ENCODE data around the gene MRFAP1L1. TPM values are rescaled to one million over a fixed set of nuclear protein-coding genes. Genes with fewer than 3 reads are reported as not detected.
"Not testable (repeated sequence)": the region's sequence is repeated elsewhere in the genome, so short reads cannot be mapped to it uniquely, and the experiment has no call there.

The MRFAP1L1 gene
- total RNA-seq, 4 donors from 2014 or later = 34.9 to 61.1 (median 37.4) TPM

DNA sequence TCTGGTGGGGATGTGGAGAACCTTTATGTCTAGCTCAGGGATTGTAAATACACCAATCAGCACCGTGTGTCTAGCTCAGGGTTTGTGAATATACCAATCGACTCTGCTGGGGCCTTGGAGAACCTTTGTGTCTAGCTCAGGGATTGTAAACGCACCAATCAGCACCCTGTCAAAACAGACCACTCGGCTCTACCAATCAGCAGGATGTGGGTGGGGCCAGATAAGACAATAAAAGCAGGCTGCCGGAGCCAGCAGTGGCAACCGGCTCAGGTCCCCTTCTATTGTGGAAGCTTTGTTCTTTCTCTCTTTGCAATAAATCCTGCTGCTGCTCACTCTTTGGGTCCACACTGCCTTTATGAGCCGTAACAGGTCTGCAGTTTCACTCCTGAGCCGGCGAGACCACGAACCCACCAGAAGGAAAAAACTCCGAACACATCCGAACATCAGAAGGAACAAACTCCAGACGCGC, 36.4 kb downstream of the MRFAP1L1 start:
- Histone ChIP-seq H3K27ac (peak overlapping the region; percentile 84 to 94 (median 90)), H3K4me1 (peaks cover 0 to 27% (median 8%) of the 10 kb centered on the region in 4 donors), H3K4me3 (peak overlapping the region; percentile 57 to 93 (median 90))
- H3K9me3 ChIP-seq, DNase-seq, H3K27me3 ChIP-seq, H3K36me3 ChIP-seq: not testable (repeated sequence)
- TF ChIP-seq POLR2A (IDR thresholded peaks at IDR 0.05) = peak; percentile 52 to 92

DNA sequence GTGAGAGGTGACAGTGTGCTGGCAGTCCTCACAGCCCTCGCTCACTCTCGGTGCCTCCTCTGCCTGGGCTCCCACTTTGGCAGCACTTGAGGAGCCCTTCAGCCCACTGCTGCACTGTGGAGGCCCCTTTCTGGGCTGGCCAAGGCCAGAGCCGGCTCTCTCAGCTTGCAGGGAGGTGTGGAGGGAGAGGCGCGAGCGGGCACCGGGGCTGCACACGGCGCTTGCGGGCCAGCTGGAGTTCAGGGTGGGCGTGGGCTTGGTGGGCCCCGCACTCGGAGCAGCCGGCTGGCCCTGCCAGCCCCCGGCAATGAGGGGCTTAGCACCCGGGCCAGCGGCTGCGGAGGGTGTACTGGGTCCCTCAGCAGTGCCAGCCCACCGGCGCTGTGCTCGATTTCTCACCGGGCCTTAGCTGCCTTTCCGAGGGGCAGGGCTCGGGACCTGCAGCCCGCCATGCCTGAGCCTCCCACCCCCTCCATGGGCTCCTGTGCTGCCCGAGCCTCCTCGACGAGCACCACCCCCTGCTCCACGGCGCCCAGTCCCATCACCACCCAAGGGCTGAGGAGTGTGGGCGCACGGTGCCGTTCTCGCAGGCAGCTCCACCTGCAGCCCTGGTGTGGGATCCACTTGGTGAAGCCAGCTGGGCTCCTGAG, 37.0 kb downstream of the MRFAP1L1 start:
- Histone ChIP-seq H3K4me1 (peaks cover 0 to 27% (median 8%) of the 10 kb centered on the region in 4 donors), H3K27ac (peak overlapping the region in 2 of 4 donors; percentile 92 to 94), H3K4me3 (peak overlapping the region in 1 of 4 donors; percentile 90)
- H3K36me3 ChIP-seq, H3K9me3 ChIP-seq, DNase-seq, H3K27me3 ChIP-seq: not testable (repeated sequence)

DNA sequence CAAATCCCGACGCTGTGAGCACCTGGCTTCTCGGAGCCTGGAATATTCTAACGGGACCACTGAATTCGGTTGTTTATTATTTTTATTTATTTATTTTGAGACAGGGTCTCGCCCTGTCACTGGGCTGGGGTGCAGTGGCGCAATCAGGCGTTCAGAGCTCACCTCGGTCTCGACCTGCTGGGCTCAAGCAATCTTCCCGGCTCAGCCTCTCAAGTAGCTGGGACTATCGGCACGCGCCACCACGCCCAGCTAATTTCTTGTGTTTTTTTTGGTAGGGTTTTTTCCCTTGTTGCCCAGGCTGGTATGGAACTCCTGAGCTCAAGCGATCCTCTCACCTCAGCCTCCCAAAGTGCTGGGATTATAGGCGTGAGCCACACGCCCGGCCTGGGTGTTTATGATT, 37.5 kb downstream of the MRFAP1L1 start:
- no peaks in the 10 kb centered on the region for H3K9me3 ChIP-seq
- H3K4me3 ChIP-seq = no peak overlapping the region
- DNase-seq = no peak
- H3K27ac ChIP-seq = no peak overlapping the region
- peaks cover 0 to 25% (median 8%) of the 10 kb centered on the region in 4 donors for H3K4me1 ChIP-seq
- TF ChIP-seq POLR2A (IDR thresholded peaks at IDR 0.05) = no peak
- TF ChIP-seq, protein P1, sequence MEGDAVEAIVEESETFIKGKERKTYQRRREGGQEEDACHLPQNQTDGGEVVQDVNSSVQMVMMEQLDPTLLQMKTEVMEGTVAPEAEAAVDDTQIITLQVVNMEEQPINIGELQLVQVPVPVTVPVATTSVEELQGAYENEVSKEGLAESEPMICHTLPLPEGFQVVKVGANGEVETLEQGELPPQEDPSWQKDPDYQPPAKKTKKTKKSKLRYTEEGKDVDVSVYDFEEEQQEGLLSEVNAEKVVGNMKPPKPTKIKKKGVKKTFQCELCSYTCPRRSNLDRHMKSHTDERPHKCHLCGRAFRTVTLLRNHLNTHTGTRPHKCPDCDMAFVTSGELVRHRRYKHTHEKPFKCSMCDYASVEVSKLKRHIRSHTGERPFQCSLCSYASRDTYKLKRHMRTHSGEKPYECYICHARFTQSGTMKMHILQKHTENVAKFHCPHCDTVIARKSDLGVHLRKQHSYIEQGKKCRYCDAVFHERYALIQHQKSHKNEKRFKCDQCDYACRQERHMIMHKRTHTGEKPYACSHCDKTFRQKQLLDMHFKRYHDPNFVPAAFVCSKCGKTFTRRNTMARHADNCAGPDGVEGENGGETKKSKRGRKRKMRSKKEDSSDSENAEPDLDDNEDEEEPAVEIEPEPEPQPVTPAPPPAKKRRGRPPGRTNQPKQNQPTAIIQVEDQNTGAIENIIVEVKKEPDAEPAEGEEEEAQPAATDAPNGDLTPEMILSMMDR (IDR thresholded peaks at IDR 0.05) = no peak
- H3K27me3 ChIP-seq = no peaks in the 10 kb centered on the region
- H3K36me3 ChIP-seq = no peaks in the 10 kb centered on the region

DNA sequence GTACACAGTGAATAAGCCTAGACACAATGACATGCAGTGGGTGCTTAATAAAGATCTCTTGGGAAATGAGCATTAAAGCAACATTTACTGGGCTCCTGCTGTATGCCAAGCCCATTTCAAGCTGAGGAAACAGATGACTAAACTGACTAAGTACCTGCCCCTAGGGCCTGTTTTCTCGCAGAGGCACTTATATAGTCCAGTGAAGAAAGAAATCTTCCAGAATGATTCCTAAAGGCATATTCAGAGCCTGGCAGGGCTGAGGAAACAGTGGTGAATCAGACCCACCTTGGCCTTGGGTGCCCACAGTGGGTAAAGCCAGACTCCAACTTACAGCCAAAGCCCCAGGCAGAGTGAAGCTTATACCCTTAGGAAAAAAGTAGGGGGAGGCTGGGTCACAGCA, 38.0 kb downstream of the MRFAP1L1 start:
- H3K4me3 ChIP-seq = no peak overlapping the region
- no peak overlapping the region for H3K27ac ChIP-seq
- DNase-seq = no peak

DNA sequence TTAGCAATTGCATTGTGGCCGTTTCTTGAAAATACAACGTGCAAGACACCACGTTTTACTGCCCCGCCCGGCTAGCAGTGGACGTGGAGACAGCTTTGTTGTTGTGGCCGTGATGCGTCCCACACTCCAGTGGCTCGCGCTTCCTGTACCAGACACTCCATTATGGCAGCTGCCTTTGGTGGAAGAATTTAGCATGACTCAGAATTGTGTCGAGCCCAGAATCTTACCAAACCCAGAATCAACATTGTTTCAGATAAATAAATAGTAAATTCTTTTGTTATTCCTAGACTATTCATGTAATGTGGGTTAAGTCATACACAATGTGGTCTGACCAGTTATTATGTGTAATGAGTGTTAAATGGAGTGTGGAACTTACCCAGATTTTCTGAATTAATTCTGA, 41.3 kb downstream of the MRFAP1L1 start:
- no peak overlapping the region for H3K27ac ChIP-seq

More for the DNA sequence above, 38.0 kb downstream of the MRFAP1L1 start:
- H3K4me1 ChIP-seq = peaks cover 0 to 20% (median 8%) of the 10 kb centered on the region in 4 donors
- H3K27me3 ChIP-seq = no peaks in the 10 kb centered on the region
- H3K36me3 ChIP-seq = no peaks in the 10 kb centered on the region
- H3K9me3 ChIP-seq = no peaks in the 10 kb centered on the region
- TF ChIP-seq POLR2A (IDR thresholded peaks at IDR 0.05) = no peak

DNA sequence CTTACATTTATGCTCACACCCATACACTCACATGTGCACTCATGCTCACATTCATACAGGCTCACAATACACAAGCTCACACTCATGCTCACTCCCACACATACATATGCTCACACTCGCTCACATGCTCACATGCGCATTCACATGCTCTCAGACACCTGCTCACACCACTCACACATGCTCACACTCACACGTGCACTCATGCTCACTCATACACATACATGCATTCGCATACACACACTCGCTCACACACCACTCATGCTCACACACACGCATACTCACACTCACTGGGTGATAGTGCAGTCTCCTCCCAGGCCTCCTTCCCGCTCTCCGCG, 44.4 kb downstream of the MRFAP1L1 start:
- no peaks in the 10 kb centered on the region for H3K27me3 ChIP-seq
- no peak overlapping the region for H3K27ac ChIP-seq
- no peak for DNase-seq
- no peaks in the 10 kb centered on the region for H3K36me3 ChIP-seq
- TF ChIP-seq POLR2A (IDR thresholded peaks at IDR 0.05) = no peak
- TF ChIP-seq, protein P1 (IDR thresholded peaks at IDR 0.05) = no peak
- no peaks in the 10 kb centered on the region for H3K9me3 ChIP-seq
- peaks cover 0 to 4% (median 0%) of the 10 kb centered on the region in 4 donors for H3K4me1 ChIP-seq
- no peak overlapping the region for H3K4me3 ChIP-seq

More for the DNA sequence above, 41.3 kb downstream of the MRFAP1L1 start:
- no peak overlapping the region for H3K4me3 ChIP-seq
- H3K27me3 ChIP-seq = no peaks in the 10 kb centered on the region
- no peaks in the 10 kb centered on the region for H3K36me3 ChIP-seq
- no peaks in the 10 kb centered on the region for H3K9me3 ChIP-seq
- peaks cover 0 to 4% (median 0%) of the 10 kb centered on the region in 4 donors for H3K4me1 ChIP-seq
- TF ChIP-seq POLR2A (IDR thresholded peaks at IDR 0.05) = no peak
- TF ChIP-seq, protein P1 (IDR thresholded peaks at IDR 0.05) = no peak
- DNase-seq = no peak

DNA sequence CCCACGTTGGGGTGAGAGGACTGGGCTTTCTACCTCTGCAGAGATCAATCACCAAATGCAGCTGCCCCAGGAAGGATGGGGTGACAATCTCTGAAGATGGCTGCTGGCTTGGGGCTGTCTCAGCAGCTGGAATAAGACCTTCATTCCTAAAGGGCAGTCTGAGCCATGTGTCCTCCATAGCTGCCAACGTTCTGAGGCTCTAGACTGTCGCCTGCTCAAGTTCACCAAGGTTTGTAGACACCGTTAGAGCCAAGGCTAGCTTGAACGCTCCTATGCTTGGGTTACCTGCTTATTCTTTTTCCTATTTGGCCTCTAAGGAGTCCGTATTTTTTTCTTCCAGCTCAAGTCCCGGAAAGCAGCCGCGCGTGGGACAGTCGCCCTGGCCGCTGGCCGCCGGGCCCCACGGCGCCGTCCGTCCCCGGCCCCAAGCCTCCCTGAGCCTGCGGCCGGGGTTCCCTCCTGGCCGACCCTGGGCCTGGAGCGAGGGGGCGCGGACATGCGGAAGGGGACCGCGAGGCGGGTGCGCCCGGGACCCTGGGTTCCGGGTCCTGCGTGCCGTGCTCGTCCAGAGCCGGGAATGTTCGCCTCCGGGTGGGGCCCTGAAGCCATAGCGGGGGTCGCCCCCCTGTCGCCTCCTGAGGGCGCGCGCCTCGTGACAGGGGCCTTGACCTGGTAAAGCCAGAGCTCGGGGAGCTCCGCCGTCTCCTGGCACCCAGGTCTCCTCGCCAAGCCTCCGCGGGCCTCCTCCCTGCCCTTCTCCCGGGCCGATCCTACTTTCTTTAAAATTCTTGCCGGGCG, 45.9 kb downstream of the MRFAP1L1 start:
- Histone ChIP-seq H3K27me3 (no peaks in the 10 kb centered on the region), H3K27ac (no peak overlapping the region), H3K4me1 (peaks cover 0 to 4% (median 2%) of the 10 kb centered on the region in 4 donors), H3K4me3 (peak overlapping the region; percentile 4 to 35 (median 13)), H3K9me3 (no peaks in the 10 kb centered on the region), H3K36me3 (no peaks in the 10 kb centered on the region)
- DNase-seq = no peak
- no peak for TF ChIP-seq POLR2A (IDR thresholded peaks at IDR 0.05)
- TF ChIP-seq, protein P1 (IDR thresholded peaks at IDR 0.05) = no peak
